A549 (cell line): ENCODE results near the gene SLC32A1. TPM values are rescaled to one million over a fixed set of nuclear protein-coding genes. Genes with fewer than 3 reads are reported as not detected.

Experiments used
- ATAC-seq, 2 experiments: fragments of 200-7000 bp in 1 of 2; fragments of >200 bp in 1 of 2; cut with Nextera tagmentation in 1 of 2; cut with Tn5 transposase in 1 of 2; 3 replicates each; pipeline versions ENCODE4 v1.8.0 to v1.9.1; 2018 to 2020; ENCODE audit warnings: mild to moderate bottlenecking in 1 of 2, moderate library complexity in 1 of 2
- CTCF ChIA-PET: fragments of 300-600 bp; sonication (Branson Sonifier 250); formaldehyde crosslinking; extraction: SDS; loops from one replicate; lab custom pipeline; 2021; ENCODE audit warnings: antibody characterized with exemption, inconsistent platforms; lab: Yijun Ruan, JAX
- POLR2A ChIA-PET: fragments of 350-600 bp; formaldehyde crosslinking; extraction: SDS; loops from one replicate; lab custom pipeline; 2021; ENCODE audit warnings: antibody characterized with exemption, inconsistent platforms; lab: Yijun Ruan, JAX
- DNase-seq, 2 experiments: peaks; one replicate each; pipeline versions ENCODE4 v3.0.0 to v3.0.0-alpha.2; 2011 to 2016; ENCODE audit warnings: low read depth in 1 of 2, low spot score in 1 of 2
- FAIRE-seq: peaks from 2 replicates; lab custom pipeline; 2011; peaks lifted over from hg19 to GRCh38; lab: Jason Lieb, UNC
- H3K27ac ChIP-seq, 2 experiments: fragments of >200 bp; sonication (Bioruptor Twin); formaldehyde crosslinking; 3 replicates each; pipeline ENCODE4 v1.5.1; 2016 to 2017
- H3K4me1 ChIP-seq: fragments of >200 bp; sonication (Bioruptor Twin); formaldehyde crosslinking; 3 replicates; pipeline ENCODE4 v1.6.1; 2016
- H3K4me2 ChIP-seq: fragments of >200 bp; sonication (Bioruptor Twin); formaldehyde crosslinking; 3 replicates; pipeline ENCODE4 v1.6.1; 2016
- H3K4me3 ChIP-seq: fragments of >200 bp; sonication (Bioruptor Twin); formaldehyde crosslinking; 3 replicates; pipeline ENCODE4 v1.5.1; 2016
- H3K9me3 ChIP-seq: fragments of >200 bp; sonication (Bioruptor Twin); formaldehyde crosslinking; 3 replicates; pipeline ENCODE4 v1.6.1; 2016
- ATOH8 ChIP-seq: fragments of 250-450 bp; sonication (Bioruptor Pico); IDR thresholded peaks from 2 replicates; pipeline ENCODE4 v1.5.0; 2020; ENCODE audit warnings: low read depth, mild to moderate bottlenecking, moderate library complexity
- BCL3 ChIP-seq: fragments of >200 bp; sonication (Bioruptor Twin); formaldehyde crosslinking; IDR thresholded peaks from 3 replicates; pipeline ENCODE4 v1.6.1; 2016
- CEBPB ChIP-seq, 2 experiments: fragments of >200 bp in 1 of 2; sonication (Bioruptor Twin) in 1 of 2; formaldehyde crosslinking in 1 of 2; IDR thresholded peaks; 2 replicates each; pipeline ENCODE4 v1.6.1; 2012 to 2016
- CTCF ChIP-seq: fragments of >200 bp; sonication (Bioruptor Twin); formaldehyde crosslinking; IDR thresholded peaks from 3 replicates; pipeline ENCODE4 v1.5.1; 2016
- E2F6 ChIP-seq: IDR thresholded peaks from 2 replicates; pipeline ENCODE4 v1.6.1; 2012; ENCODE audit warnings: low read depth, borderline replicate concordance
- EHF ChIP-seq: fragments of 250-450 bp; sonication (Bioruptor Pico); IDR thresholded peaks from 2 replicates; pipeline ENCODE4 v1.5.0; 2020; ENCODE audit warnings: mild to moderate bottlenecking
- ELK1 ChIP-seq: fragments of 150-350 bp; IDR thresholded peaks from 2 replicates; pipeline ENCODE4 v1.6.1; 2014; ENCODE audit warnings: low read depth, mild to moderate bottlenecking, low read length
- EP300 ChIP-seq, 2 experiments: fragments of >200 bp; sonication (Bioruptor Twin); formaldehyde crosslinking; IDR thresholded peaks; 2 replicates in 1 of 2; 3 replicates in 1 of 2; pipeline ENCODE4 v1.6.1; 2016 to 2017
- GATA3 ChIP-seq: IDR thresholded peaks from 2 replicates; pipeline ENCODE4 v1.6.1; 2012; ENCODE audit warnings: borderline replicate concordance
- HES2 ChIP-seq: fragments of >200 bp; sonication (Bioruptor Twin); formaldehyde crosslinking; IDR thresholded peaks from 2 replicates; pipeline ENCODE4 v1.6.1; 2016
- HEYL ChIP-seq: fragments of 250-450 bp; sonication (Bioruptor Pico); IDR thresholded peaks from 2 replicates; pipeline ENCODE4 v1.8.0; 2021; ENCODE audit warnings: mild to moderate bottlenecking, moderate library complexity
- HOXB13 ChIP-seq: fragments of 250-450 bp; sonication (Bioruptor Pico); IDR thresholded peaks from 2 replicates; pipeline ENCODE4 v1.5.0; 2020; ENCODE audit warnings: low read depth, mild to moderate bottlenecking, moderate library complexity
- JUN ChIP-seq, 2 experiments: fragments of >200 bp; sonication (Bioruptor Twin); formaldehyde crosslinking; IDR thresholded peaks; 2 replicates in 1 of 2; 3 replicates in 1 of 2; pipeline ENCODE4 v1.6.1; 2016 to 2017
- JUNB ChIP-seq: fragments of >200 bp; sonication (Bioruptor Twin); formaldehyde crosslinking; IDR thresholded peaks from 2 replicates; pipeline ENCODE4 v1.6.1; 2016
- KDM5A ChIP-seq: fragments of 200-600 bp; sonication (generic); IDR thresholded peaks from 2 replicates; pipeline ENCODE4 v1.6.1; 2016; ENCODE audit warnings: antibody characterized with exemption, mild to moderate bottlenecking
- MAFK ChIP-seq: fragments of 450-650 bp; IDR thresholded peaks from 2 replicates; pipeline ENCODE4 v1.6.1; 2014; ENCODE audit not compliant: partially characterized antibody
- MAX ChIP-seq: IDR thresholded peaks from 2 replicates; pipeline ENCODE4 v1.6.1; 2012
- MYC ChIP-seq: IDR thresholded peaks from 2 replicates; pipeline ENCODE4 v1.6.1; 2012; ENCODE audit warnings: mild to moderate bottlenecking, inconsistent platforms, low read length, improper control_type of control experiment, borderline replicate concordance
- NFE2L2 ChIP-seq: fragments of 150-350 bp; conservative IDR thresholded peaks from 2 replicates; pipeline ENCODE4 v1.6.1; 2014; ENCODE audit warnings: low read length
- NR3C1 ChIP-seq: fragments of >200 bp; sonication (Bioruptor Twin); formaldehyde crosslinking; IDR thresholded peaks from 3 replicates; pipeline ENCODE4 v1.6.1; 2017
- PBX3 ChIP-seq: IDR thresholded peaks from 2 replicates; pipeline ENCODE4 v1.6.1; 2012
- POLR2AphosphoS2 ChIP-seq: conservative IDR thresholded peaks from 2 replicates; pipeline ENCODE4 v1.6.1; 2012; ENCODE audit warnings: low read length, improper control_type of control experiment, inconsistent platforms
- RCOR1 ChIP-seq: fragments of 150-350 bp; IDR thresholded peaks from 2 replicates; pipeline ENCODE4 v1.6.1; 2014; ENCODE audit warnings: antibody characterized with exemption, low read length, low read depth
- REST ChIP-seq: fragments of 200-600 bp; sonication (generic); IDR thresholded peaks from 2 replicates; pipeline ENCODE4 v1.6.1; 2016; ENCODE audit warnings: antibody characterized with exemption, mild to moderate bottlenecking, moderate library complexity
- SREBF2 ChIP-seq: fragments of 450-650 bp; IDR thresholded peaks from 2 replicates; pipeline ENCODE4 v1.6.1; 2014; ENCODE audit warnings: mild to moderate bottlenecking, moderate library complexity
- USF2 ChIP-seq: fragments of 450-650 bp; IDR thresholded peaks from 2 replicates; pipeline ENCODE4 v1.6.1; 2014; ENCODE audit warnings: antibody characterized with exemption
- ZNF302 ChIP-seq: fragments of 250-450 bp; sonication (Bioruptor Pico); IDR thresholded peaks from 2 replicates; pipeline ENCODE4 v1.9.0; 2021; ENCODE audit warnings: inconsistent platforms, mild to moderate bottlenecking, moderate library complexity
- WGBS: methylation state at CpG from one replicate; pipeline ENCODE4 v1.1.6; 2017; ENCODE audit errors: missing lambda C conversion rate; 5-methylcytosine and 5-hydroxymethylcytosine counted together
- polyA plus RNA-seq, 4 experiments: library from polyadenylated mRNA; depleted of rRNA in 3 of 4; stranded (reverse); fragments of >200 nt; fragmentation: RNase III in 1 of 4; extraction: RNeasy Plus Mini Kit Qiagen cat#74134 plus additional on column Dnase treatment in 1 of 4; gene quantifications; 2 replicates in 3 of 4; 3 replicates in 1 of 4; pipeline ENCODE4 v1.2.3, GENCODE V29; 2011 to 2017

SLC32A1 gene
- polyA plus RNA-seq, 2 of the 4 experiments (the other 2 are of a cell fraction): not detected

GRCh38 chr20:38706509-38706908 is 17.8 kb upstream of the SLC32A1 start:
- Histone ChIP-seq H3K9me3 (no peaks in the 10 kb centered on the region), H3K4me1 (no peaks in the 10 kb centered on the region), H3K27ac (no peak overlapping the region), H3K4me2 (no peak overlapping the region), H3K4me3 (no peak overlapping the region)
- ChIA-PET CTCF (interaction anchor here (0.6 to 1.5 kb wide), 3 partner anchors 14 to 76 kb away, joined by 3 to 4 read pairs (median 3); no protein-coding TSS in a partner anchor), POLR2A (no interaction called here)
- 9% methylated on average over 7 of the region's 7 CpGs for WGBS
- no peak for DNase-seq
- no peak for FAIRE-seq
- no peak for ATAC-seq
- TF ChIP-seq RCOR1: no peak
- TF ChIP-seq ELK1: no peak
- TF ChIP-seq MAFK: no peak
- TF ChIP-seq NR3C1: no peak
- TF ChIP-seq SREBF2: no peak
- no peak for TF ChIP-seq HEYL (CRISPR knock-in tag)
- TF ChIP-seq POLR2AphosphoS2: no peak
- TF ChIP-seq KDM5A: no peak
- no peak for TF ChIP-seq GATA3
- no peak for TF ChIP-seq ATOH8
- TF ChIP-seq HES2: no peak
- TF ChIP-seq EHF (CRISPR knock-in tag): no peak
- TF ChIP-seq HOXB13 (CRISPR knock-in tag): no peak
- no peak for TF ChIP-seq CTCF
- no peak for TF ChIP-seq ZNF302 (CRISPR knock-in tag)
- TF ChIP-seq JUN (IDR thresholded peaks at IDR 0.05): no peak

- ATAC-seq (no peak), FAIRE-seq (no peak), DNase-seq (no peak)
- H3K4me1 ChIP-seq: no peaks in the 10 kb centered on the region
- WGBS: 22% methylated on average over 6 of the region's 6 CpGs
- ChIA-PET CTCF (interaction anchor here (1.8 to 4.8 kb wide), 3 partner anchors 11 to 69 kb away, joined by 3 to 20 read pairs (median 14); no protein-coding TSS in a partner anchor), POLR2A (no interaction called here)
- H3K4me2 ChIP-seq: no peak overlapping the region
- H3K4me3 ChIP-seq: no peak overlapping the region
- no peaks in the 10 kb centered on the region for H3K9me3 ChIP-seq
- no peak overlapping the region for H3K27ac ChIP-seq
- TF ChIP-seq USF2 (no peak), EHF (CRISPR knock-in tag) (no peak), JUNB (no peak), CEBPB (IDR thresholded peaks at IDR 0.05) (no peak), NFE2L2 (no peak), MAFK (no peak), BCL3 (no peak), REST (no peak), E2F6 (no peak), EP300 (IDR thresholded peaks at IDR 0.05) (no peak), MYC (no peak), PBX3 (no peak), ZNF302 (CRISPR knock-in tag) (no peak), MAX (no peak)
These were observed 10.0 kb upstream of the SLC32A1 start for GRCh38 chr20:38714308-38714707.
